A673 (cell line): ENCODE results near the gene GAS6. TPM values are rescaled to one million over a fixed set of nuclear protein-coding genes. Genes with fewer than 3 reads are reported as not detected.

Experiments
- BruUV-seq: library from RNA; stranded (reverse); fragments of 400-500 nt; replicated peaks from 2 replicates; lab custom pipeline; 2021; lab: Mats Ljungman, UMichigan
- CTCF ChIA-PET: fragments of 300-600 bp; sonication (Branson Sonifier 250); formaldehyde crosslinking; loops from one replicate; lab custom pipeline; 2022; ENCODE audit warnings: antibody characterized with exemption; lab: Charles Lee
- POLR2A ChIA-PET: fragments of 300-600 bp; sonication (Branson Sonifier 250); formaldehyde crosslinking; loops from one replicate; lab custom pipeline; 2022; ENCODE audit warnings: antibody characterized with exemption; ENCODE audit not compliant: low non-redundant PET; lab: Charles Lee
- DNase-seq: peaks from one replicate; pipeline ENCODE4 v3.0.0-alpha.2; 2015; ENCODE audit warnings: low spot score
- H3K27ac ChIP-seq: fragments of 200-600 bp; sonication (generic); 2 replicates; pipeline ENCODE4 v1.5.1; 2016; ENCODE audit warnings: mixed run types, low read depth, mild to moderate bottlenecking, mixed read lengths, antibody characterized with exemption, low read length; ENCODE audit not compliant: poor library complexity, severe bottlenecking
- H3K27me3 ChIP-seq: fragments of 200-600 bp; sonication (generic); replicated peaks from 2 replicates; pipeline ENCODE4 v1.6.1; 2017; ENCODE audit warnings: mixed run types, low read depth, mild to moderate bottlenecking, mixed read lengths, antibody characterized with exemption, low read length; ENCODE audit not compliant: insufficient read depth, poor library complexity
- H3K36me3 ChIP-seq: fragments of 200-600 bp; sonication (generic); 2 replicates; pipeline ENCODE4 v1.6.1; 2016; ENCODE audit warnings: mixed run types, mild to moderate bottlenecking, mixed read lengths, antibody characterized with exemption, low read length; ENCODE audit not compliant: insufficient read depth, poor library complexity, severe bottlenecking
- H3K4me1 ChIP-seq: fragments of 200-600 bp; sonication (generic); 2 replicates; pipeline ENCODE4 v1.6.1; 2017; ENCODE audit warnings: mixed run types, mild to moderate bottlenecking, mixed read lengths, antibody characterized with exemption, low read length; ENCODE audit not compliant: insufficient read depth, poor library complexity, severe bottlenecking
- H3K4me3 ChIP-seq: fragments of 200-600 bp; sonication (generic); 2 replicates; pipeline ENCODE4 v1.5.1; 2016; ENCODE audit warnings: low read depth, mixed run types, mild to moderate bottlenecking, mixed read lengths, low read length; ENCODE audit not compliant: poor library complexity, severe bottlenecking
- H3K9me3 ChIP-seq: fragments of 200-600 bp; sonication (generic); 2 replicates; pipeline ENCODE4 v1.6.1; 2016; ENCODE audit warnings: mixed run types, low read depth, mild to moderate bottlenecking, mixed read lengths, antibody characterized with exemption, low read length; ENCODE audit not compliant: poor library complexity, severe bottlenecking
- CTCF ChIP-seq: fragments of 300-800, 200-600 bp; sonication (generic); conservative IDR thresholded peaks from 2 replicates; pipeline ENCODE4 v1.5.1; 2017; ENCODE audit warnings: low read depth, mild to moderate bottlenecking, antibody characterized with exemption, low read length, moderate library complexity, mixed read lengths
- EZH2 ChIP-seq: fragments of 200-600 bp; sonication (generic); IDR thresholded peaks from 2 replicates; pipeline ENCODE4 v1.6.1; 2017; ENCODE audit warnings: borderline replicate concordance, low read depth, mild to moderate bottlenecking, mixed read lengths, antibody characterized with exemption, low read length; ENCODE audit not compliant: poor library complexity, severe bottlenecking
- intact Hi-C: fragments of 100-400 bp; cut with micrococcal nuclease; formaldehyde crosslinking; loops from one replicate; pipeline ENCODE4 v1.10.0; 2022; ENCODE audit not compliant: unreplicated experiment
- total RNA-seq: library from RNA; stranded (reverse); gene quantifications from 2 replicates; pipeline ENCODE4 v1.2.3, GENCODE V29; 2021

GAS6 gene
- total RNA-seq, 1 experiment from 2014 or later: 0.67 TPM

GRCh38 chr13:113883921-113884804 lies 20.3 kb upstream of the GAS6 start:
- TF ChIP-seq CTCF (no peak), EZH2 (no peak)
- ChIA-PET CTCF (no interaction called here), POLR2A (no interaction called here)
- Histone ChIP-seq H3K27me3 (peaks cover 34% of the 10 kb centered on the region), H3K4me1 (peaks cover 4% of the 10 kb centered on the region), H3K4me3 (no peak overlapping the region), H3K9me3 (no peaks in the 10 kb centered on the region), H3K36me3 (no peaks in the 10 kb centered on the region), H3K27ac (no peak overlapping the region)
- DNase-seq: no peak
- intact Hi-C loops: no loop called here
- BruUV-seq: no TSS peak

- H3K36me3 ChIP-seq: no peaks in the 10 kb centered on the region
- no peak for DNase-seq
- TF ChIP-seq EZH2 (no peak), CTCF (no peak)
- no peaks in the 10 kb centered on the region for H3K9me3 ChIP-seq
- CTCF ChIA-PET: no interaction called here
- POLR2A ChIA-PET: no interaction called here
- H3K4me3 ChIP-seq: no peak overlapping the region
- H3K4me1 ChIP-seq: peaks cover 6% of the 10 kb centered on the region
- BruUV-seq: no TSS peak
- no peak overlapping the region for H3K27ac ChIP-seq
- peaks cover 26% of the 10 kb centered on the region for H3K27me3 ChIP-seq
- intact Hi-C loops: no loop called here
Measured at GRCh38 chr13:113883314-113883811, 19.5 kb upstream of the GAS6 start.

- no peak for DNase-seq
- H3K36me3 ChIP-seq: no peaks in the 10 kb centered on the region
- POLR2A ChIA-PET: no interaction called here
- no peak for TF ChIP-seq CTCF
- no peak for TF ChIP-seq EZH2
- intact Hi-C loops: no loop called here
- peaks cover 20% of the 10 kb centered on the region for H3K27me3 ChIP-seq
- H3K4me3 ChIP-seq: no peak overlapping the region
- H3K9me3 ChIP-seq: no peaks in the 10 kb centered on the region
- peaks cover 6% of the 10 kb centered on the region for H3K4me1 ChIP-seq
- CTCF ChIA-PET: no interaction called here
- BruUV-seq: no TSS peak
- H3K27ac ChIP-seq: no peak overlapping the region
Measured at GRCh38 chr13:113882716-113883115, 18.8 kb upstream of the GAS6 start.
